Measurements from ENCODE around the gene TULP4. TPM values are rescaled to one million over a fixed set of nuclear protein-coding genes. Genes with fewer than 3 reads are reported as not detected.

The TULP4 gene
- total RNA-seq, 1 donor from 2014 or later = 252 TPM

- Histone ChIP-seq H3K4me1 (no peaks in the 10 kb centered on the region), H3K36me3 (peaks cover 5% of the 10 kb centered on the region), H3K27ac (no peak overlapping the region), H3K9me3 (ENCODE audit: low read depth) (no peaks in the 10 kb centered on the region), H3K27me3 (no peaks in the 10 kb centered on the region), H3K4me3 (no peak overlapping the region), H3K79me2 (ENCODE audit: low read depth) (no peaks in the 10 kb centered on the region), H3F3A (ENCODE audit: low read depth) (no peaks in the 10 kb centered on the region), H3K4me2 (no peak overlapping the region), H3K9ac (no peak overlapping the region), H4K20me1 (ENCODE audit: low read depth) (no peaks in the 10 kb centered on the region), H2AFZ (replicated peaks) (no peak overlapping the region)
- Mint-ChIP-seq H3K27me3 (ENCODE audit: insufficient read depth, low read depth) (peaks cover 2% of the 10 kb centered on the region), H3K9me3 (peaks cover 2% of the 10 kb centered on the region), H3K36me3 (peaks cover 15% of the 10 kb centered on the region), H3K4me3 (no peak overlapping the region), H3K4me1 (no peaks in the 10 kb centered on the region), H3K27ac (no peak overlapping the region)
- TF ChIP-seq, protein P1, sequence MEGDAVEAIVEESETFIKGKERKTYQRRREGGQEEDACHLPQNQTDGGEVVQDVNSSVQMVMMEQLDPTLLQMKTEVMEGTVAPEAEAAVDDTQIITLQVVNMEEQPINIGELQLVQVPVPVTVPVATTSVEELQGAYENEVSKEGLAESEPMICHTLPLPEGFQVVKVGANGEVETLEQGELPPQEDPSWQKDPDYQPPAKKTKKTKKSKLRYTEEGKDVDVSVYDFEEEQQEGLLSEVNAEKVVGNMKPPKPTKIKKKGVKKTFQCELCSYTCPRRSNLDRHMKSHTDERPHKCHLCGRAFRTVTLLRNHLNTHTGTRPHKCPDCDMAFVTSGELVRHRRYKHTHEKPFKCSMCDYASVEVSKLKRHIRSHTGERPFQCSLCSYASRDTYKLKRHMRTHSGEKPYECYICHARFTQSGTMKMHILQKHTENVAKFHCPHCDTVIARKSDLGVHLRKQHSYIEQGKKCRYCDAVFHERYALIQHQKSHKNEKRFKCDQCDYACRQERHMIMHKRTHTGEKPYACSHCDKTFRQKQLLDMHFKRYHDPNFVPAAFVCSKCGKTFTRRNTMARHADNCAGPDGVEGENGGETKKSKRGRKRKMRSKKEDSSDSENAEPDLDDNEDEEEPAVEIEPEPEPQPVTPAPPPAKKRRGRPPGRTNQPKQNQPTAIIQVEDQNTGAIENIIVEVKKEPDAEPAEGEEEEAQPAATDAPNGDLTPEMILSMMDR (IDR thresholded peaks at IDR 0.05) = no peak
- no peak for TF ChIP-seq EZH2 (IDR thresholded peaks at IDR 0.05)
- TF ChIP-seq EZH2phosphoT487 (IDR thresholded peaks at IDR 0.05) = no peak
- no peak for DNase-seq (ENCODE audit: low spot score)
Observed at GRCh38 chr6:158431036-158431435, 118.8 kb downstream of the TULP4 start.

DNA sequence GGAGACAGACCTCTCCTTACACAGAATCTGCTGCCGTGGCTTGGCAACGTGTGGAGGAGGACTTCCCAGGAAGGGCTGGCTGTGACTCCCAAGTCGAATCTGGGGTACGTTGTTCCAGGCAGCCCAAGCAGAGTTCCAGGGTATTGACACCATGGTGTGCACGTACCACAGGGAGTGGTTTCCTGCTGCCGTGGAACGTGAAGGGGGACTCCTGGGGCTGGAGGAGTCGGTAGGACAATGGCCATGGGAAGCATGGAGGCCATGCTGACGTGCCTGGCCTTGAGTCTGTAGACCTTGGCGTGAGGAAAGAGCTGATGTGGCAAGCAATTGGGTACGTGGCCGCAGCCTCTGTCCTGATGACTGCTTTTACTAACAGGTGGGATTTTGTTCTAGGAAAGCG is 119.3 kb downstream of the TULP4 start:
- peaks cover 5% of the 10 kb centered on the region for H3K36me3 ChIP-seq
- no peaks in the 10 kb centered on the region for H3K9me3 ChIP-seq (ENCODE audit: low read depth)
- no peak for TF ChIP-seq EZH2phosphoT487 (IDR thresholded peaks at IDR 0.05)
- no peak for TF ChIP-seq EZH2 (IDR thresholded peaks at IDR 0.05)
- TF ChIP-seq, protein P1 (IDR thresholded peaks at IDR 0.05) = no peak
- no peaks in the 10 kb centered on the region for H4K20me1 ChIP-seq (ENCODE audit: low read depth)
- no peak overlapping the region for H3K9ac ChIP-seq
- no peak overlapping the region for H2AFZ ChIP-seq (replicated peaks)
- no peaks in the 10 kb centered on the region for H3F3A ChIP-seq (ENCODE audit: low read depth)
- no peaks in the 10 kb centered on the region for H3K27me3 ChIP-seq
- H3K36me3 Mint-ChIP-seq = peaks cover 13% of the 10 kb centered on the region
- peaks cover 2% of the 10 kb centered on the region for H3K27me3 Mint-ChIP-seq (ENCODE audit: insufficient read depth, low read depth)
- no peak overlapping the region for H3K27ac ChIP-seq
- no peaks in the 10 kb centered on the region for H3K79me2 ChIP-seq (ENCODE audit: low read depth)
- no peaks in the 10 kb centered on the region for H3K9me3 Mint-ChIP-seq
- H3K4me3 Mint-ChIP-seq = no peak overlapping the region
- H3K4me1 ChIP-seq = no peaks in the 10 kb centered on the region
- DNase-seq (ENCODE audit: low spot score) = no peak
- no peak overlapping the region for H3K4me2 ChIP-seq
- H3K4me1 Mint-ChIP-seq = no peaks in the 10 kb centered on the region
- H3K27ac Mint-ChIP-seq = peak overlapping the region; percentile 37
- no peak overlapping the region for H3K4me3 ChIP-seq

- Histone ChIP-seq H3K27me3 (no peaks in the 10 kb centered on the region), H3K4me2 (no peak overlapping the region), H2AFZ (replicated peaks) (no peak overlapping the region), H3F3A (ENCODE audit: low read depth) (no peaks in the 10 kb centered on the region), H3K4me1 (no peaks in the 10 kb centered on the region), H3K9ac (no peak overlapping the region), H3K27ac (no peak overlapping the region), H4K20me1 (ENCODE audit: low read depth) (no peaks in the 10 kb centered on the region), H3K79me2 (ENCODE audit: low read depth) (no peaks in the 10 kb centered on the region), H3K9me3 (ENCODE audit: low read depth) (no peaks in the 10 kb centered on the region), H3K4me3 (no peak overlapping the region), H3K36me3 (no peaks in the 10 kb centered on the region)
- H3K4me3 Mint-ChIP-seq = no peak overlapping the region
- no peaks in the 10 kb centered on the region for H3K9me3 Mint-ChIP-seq
- peaks cover 5% of the 10 kb centered on the region for H3K36me3 Mint-ChIP-seq
- TF ChIP-seq, protein P1 (IDR thresholded peaks at IDR 0.05) = no peak
- TF ChIP-seq EZH2phosphoT487 (IDR thresholded peaks at IDR 0.05) (no peak), EZH2 (IDR thresholded peaks at IDR 0.05) (no peak)
- no peak for DNase-seq (ENCODE audit: low spot score)
- H3K27me3 Mint-ChIP-seq (ENCODE audit: insufficient read depth, low read depth) = peaks cover 2% of the 10 kb centered on the region
- peaks cover 10% of the 10 kb centered on the region for H3K4me1 Mint-ChIP-seq
- H3K27ac Mint-ChIP-seq = no peak overlapping the region
Observed at GRCh38 chr6:158437571-158437970, 125.3 kb downstream of the TULP4 start.

Data from neural progenitor cell (in vitro differentiated cells).